ENCODE data around the gene DYNC2LI1. TPM values are rescaled to one million over a fixed set of nuclear protein-coding genes. Genes with fewer than 3 reads are reported as not detected.

DYNC2LI1 gene
- total RNA-seq, 1 donor from 2014 or later = 20.0 TPM

DNA sequence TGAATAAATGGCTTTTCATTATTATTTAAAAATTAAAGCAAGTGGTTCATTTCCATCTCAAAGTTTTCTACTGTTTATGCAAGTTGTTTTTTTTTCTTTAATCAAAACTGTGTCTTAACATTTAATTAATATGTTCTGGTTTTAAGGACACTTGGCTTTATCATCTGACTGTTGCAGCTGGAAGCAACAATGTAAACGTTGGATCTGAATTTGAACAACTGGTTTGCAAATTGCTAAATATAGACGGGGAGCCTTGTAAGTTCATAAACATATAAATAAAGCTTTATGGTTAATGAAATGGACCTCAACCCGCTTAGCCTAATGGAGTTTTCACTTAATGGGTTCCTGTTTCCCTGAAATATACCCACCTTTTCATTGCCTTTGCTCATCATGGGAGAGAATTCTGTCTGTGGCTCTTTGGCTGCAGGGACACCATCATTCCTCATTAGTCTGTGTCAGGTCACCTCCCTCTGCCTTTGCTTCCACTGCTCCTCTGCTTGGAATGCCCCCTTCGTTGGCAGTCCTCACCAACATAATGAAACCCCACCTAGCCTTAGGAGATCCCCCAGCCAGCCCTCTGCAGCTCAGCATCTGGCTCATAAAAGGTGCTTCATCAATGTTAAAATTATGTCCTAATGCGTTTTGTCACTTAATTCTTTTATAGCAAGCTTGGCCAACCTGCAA lies 44.2 kb upstream of the DYNC2LI1 start:
- no peak overlapping the region for H3K4me3 Mint-ChIP-seq
- DNase-seq (ENCODE audit: low read depth, low spot score) = no peak
- no peaks in the 10 kb centered on the region for H3K36me3 Mint-ChIP-seq (ENCODE audit: low read depth)
- H3K27me3 Mint-ChIP-seq (ENCODE audit: low read depth) = no peaks in the 10 kb centered on the region
- peaks cover 10% of the 10 kb centered on the region for H3K4me1 Mint-ChIP-seq
- H3K9me3 Mint-ChIP-seq = no peaks in the 10 kb centered on the region
- TF ChIP-seq, protein P1, sequence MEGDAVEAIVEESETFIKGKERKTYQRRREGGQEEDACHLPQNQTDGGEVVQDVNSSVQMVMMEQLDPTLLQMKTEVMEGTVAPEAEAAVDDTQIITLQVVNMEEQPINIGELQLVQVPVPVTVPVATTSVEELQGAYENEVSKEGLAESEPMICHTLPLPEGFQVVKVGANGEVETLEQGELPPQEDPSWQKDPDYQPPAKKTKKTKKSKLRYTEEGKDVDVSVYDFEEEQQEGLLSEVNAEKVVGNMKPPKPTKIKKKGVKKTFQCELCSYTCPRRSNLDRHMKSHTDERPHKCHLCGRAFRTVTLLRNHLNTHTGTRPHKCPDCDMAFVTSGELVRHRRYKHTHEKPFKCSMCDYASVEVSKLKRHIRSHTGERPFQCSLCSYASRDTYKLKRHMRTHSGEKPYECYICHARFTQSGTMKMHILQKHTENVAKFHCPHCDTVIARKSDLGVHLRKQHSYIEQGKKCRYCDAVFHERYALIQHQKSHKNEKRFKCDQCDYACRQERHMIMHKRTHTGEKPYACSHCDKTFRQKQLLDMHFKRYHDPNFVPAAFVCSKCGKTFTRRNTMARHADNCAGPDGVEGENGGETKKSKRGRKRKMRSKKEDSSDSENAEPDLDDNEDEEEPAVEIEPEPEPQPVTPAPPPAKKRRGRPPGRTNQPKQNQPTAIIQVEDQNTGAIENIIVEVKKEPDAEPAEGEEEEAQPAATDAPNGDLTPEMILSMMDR (conservative IDR thresholded peaks at IDR 0.05) = no peak
- H3K27ac Mint-ChIP-seq (ENCODE audit: unreplicated experiment) = no peak overlapping the region

DNA sequence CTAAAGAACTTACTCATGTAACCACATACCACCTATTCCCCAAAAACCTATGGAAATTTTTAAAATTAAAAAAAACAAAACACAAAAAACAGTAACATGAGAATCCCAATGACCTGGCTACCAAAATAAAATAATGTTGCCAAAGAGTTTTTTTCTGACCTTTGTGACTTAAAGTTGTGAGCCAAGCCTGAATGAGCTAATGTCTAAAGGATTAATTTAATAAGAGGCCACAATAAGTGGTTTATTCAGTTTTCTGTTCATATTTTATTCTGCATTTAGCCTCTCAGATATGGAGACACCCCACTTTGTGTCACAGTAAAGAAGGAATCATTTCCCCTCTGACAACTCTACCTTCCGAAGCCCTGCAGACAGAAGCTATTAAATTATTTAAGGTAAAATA lies 42.6 kb upstream of the DYNC2LI1 start:
- Mint-ChIP-seq H3K27me3 (ENCODE audit: low read depth) (no peaks in the 10 kb centered on the region), H3K36me3 (ENCODE audit: low read depth) (no peaks in the 10 kb centered on the region), H3K4me3 (no peak overlapping the region), H3K9me3 (no peaks in the 10 kb centered on the region), H3K27ac (ENCODE audit: unreplicated experiment) (no peak overlapping the region), H3K4me1 (no peaks in the 10 kb centered on the region)
- TF ChIP-seq, protein P1 (conservative IDR thresholded peaks at IDR 0.05) = no peak
- no peak for DNase-seq (ENCODE audit: low read depth, low spot score)

DNA sequence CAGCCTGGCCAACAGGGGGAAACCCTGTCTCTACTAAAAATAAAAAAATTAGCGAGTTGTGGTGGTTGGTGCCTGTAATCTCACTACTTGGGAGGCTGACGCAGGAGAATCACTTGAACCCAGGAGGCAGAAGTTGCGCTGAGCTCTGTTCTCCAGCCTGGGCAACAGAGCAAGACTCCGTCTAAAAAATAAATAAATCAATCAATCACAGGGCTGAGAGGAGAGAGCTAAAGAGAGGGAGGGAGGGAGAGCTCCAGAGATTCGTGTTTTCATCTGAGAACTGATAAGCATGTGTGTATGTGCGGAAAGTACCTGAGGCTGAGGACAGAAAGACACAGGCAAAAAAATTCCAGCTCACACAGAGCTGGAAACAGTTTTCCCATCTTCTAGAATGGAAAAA lies 37.2 kb upstream of the DYNC2LI1 start:
- TF ChIP-seq, protein P1 (conservative IDR thresholded peaks at IDR 0.05) = no peak
- no peaks in the 10 kb centered on the region for H3K4me1 Mint-ChIP-seq
- H3K27me3 Mint-ChIP-seq (ENCODE audit: low read depth) = no peaks in the 10 kb centered on the region
- H3K36me3 Mint-ChIP-seq (ENCODE audit: low read depth) = no peaks in the 10 kb centered on the region
- no peaks in the 10 kb centered on the region for H3K9me3 Mint-ChIP-seq
- DNase-seq (ENCODE audit: low read depth, low spot score) = no peak
- no peak overlapping the region for H3K27ac Mint-ChIP-seq (ENCODE audit: unreplicated experiment)
- H3K4me3 Mint-ChIP-seq = no peak overlapping the region

DNA sequence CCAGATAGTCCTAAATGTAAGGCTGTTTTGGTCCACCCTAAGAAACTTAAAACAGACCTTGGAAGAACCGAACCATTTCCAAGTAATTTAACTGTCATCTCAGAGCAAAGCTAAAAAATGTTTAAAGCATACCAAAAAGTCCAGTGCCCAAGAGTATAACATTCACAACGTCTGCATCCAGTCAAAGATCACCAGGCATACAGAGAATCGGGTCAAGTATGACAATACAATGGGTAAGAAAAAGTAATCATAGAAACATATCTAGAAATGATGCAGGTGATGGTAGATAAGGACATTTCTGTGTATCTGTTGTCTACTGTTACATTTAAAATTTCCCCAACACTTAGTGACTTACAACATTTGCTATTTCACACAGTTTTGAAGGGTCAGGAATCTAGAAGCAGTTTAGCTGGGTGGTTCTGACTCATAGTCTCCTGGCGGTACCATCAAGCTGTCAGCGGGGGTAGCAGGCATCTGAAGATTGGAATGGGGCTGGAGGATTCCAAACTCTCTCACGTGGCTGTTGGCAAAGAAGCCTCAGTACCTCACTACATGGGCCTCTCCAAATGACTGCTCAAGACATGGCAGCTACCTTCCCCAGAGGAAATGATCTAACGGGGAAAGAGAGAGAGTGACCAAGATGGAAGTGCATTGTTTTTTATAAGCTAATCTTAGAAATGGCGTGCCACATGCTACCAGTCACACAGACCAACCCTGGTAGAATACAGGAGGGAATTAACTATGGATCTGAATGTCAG lies 36.6 kb upstream of the DYNC2LI1 start:
- no peaks in the 10 kb centered on the region for H3K9me3 Mint-ChIP-seq
- no peak overlapping the region for H3K27ac Mint-ChIP-seq (ENCODE audit: unreplicated experiment)
- H3K27me3 Mint-ChIP-seq (ENCODE audit: low read depth) = no peaks in the 10 kb centered on the region
- DNase-seq (ENCODE audit: low read depth, low spot score) = no peak
- no peaks in the 10 kb centered on the region for H3K4me1 Mint-ChIP-seq
- no peaks in the 10 kb centered on the region for H3K36me3 Mint-ChIP-seq (ENCODE audit: low read depth)
- TF ChIP-seq, protein P1 (conservative IDR thresholded peaks at IDR 0.05) = no peak
- no peak overlapping the region for H3K4me3 Mint-ChIP-seq

DNA sequence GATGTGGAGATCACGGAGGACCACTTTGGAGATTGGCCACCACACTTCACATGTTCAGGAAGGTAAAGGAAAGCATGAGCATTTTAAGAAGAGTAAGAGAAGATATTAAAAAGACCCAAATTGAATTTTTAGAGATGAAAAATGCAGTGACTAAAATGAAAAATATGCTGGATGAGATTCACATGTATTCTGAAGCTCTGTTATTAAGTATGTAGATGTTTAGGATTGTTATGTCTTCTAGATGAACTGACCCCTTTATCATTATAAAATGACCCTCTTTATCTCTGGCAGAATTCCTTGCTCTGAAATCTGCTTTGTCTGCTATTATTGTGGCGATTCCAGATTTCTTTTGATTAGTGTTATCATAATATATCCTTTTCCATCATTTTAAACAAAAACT lies 36.0 kb upstream of the DYNC2LI1 start:
- no peaks in the 10 kb centered on the region for H3K36me3 Mint-ChIP-seq (ENCODE audit: low read depth)
- TF ChIP-seq, protein P1 (conservative IDR thresholded peaks at IDR 0.05) = no peak
- H3K4me1 Mint-ChIP-seq = no peaks in the 10 kb centered on the region
- no peaks in the 10 kb centered on the region for H3K27me3 Mint-ChIP-seq (ENCODE audit: low read depth)
- no peaks in the 10 kb centered on the region for H3K9me3 Mint-ChIP-seq
- H3K27ac Mint-ChIP-seq (ENCODE audit: unreplicated experiment) = no peak overlapping the region
- no peak for DNase-seq (ENCODE audit: low read depth, low spot score)
- no peak overlapping the region for H3K4me3 Mint-ChIP-seq

Data from neural crest cell (in vitro differentiated cells).